Osteocyte (in vitro differentiated cells): Measurements from ENCODE around the gene CHRM5. TPM values are rescaled to one million over a fixed set of nuclear protein-coding genes. Genes with fewer than 3 reads are reported as not detected.

Experiments used
- DNase-seq: peaks from one replicate; pipeline ENCODE4 v3.0.0; 2021; ENCODE audit warnings: mixed read lengths; ENCODE audit not compliant: unreplicated experiment; ENCODE audit errors: extremely low spot score
- H3K27ac Mint-ChIP-seq: one replicate; pipeline ENCODE4 v1.8.0; 2021; ENCODE audit warnings: mild to moderate bottlenecking, mixed read lengths; ENCODE audit not compliant: unreplicated experiment
- H3K27me3 Mint-ChIP-seq: one replicate; pipeline ENCODE4 v1.8.0; 2021; ENCODE audit warnings: mixed read lengths; ENCODE audit not compliant: unreplicated experiment
- H3K36me3 Mint-ChIP-seq: one replicate; pipeline ENCODE4 v1.8.0; 2021; ENCODE audit warnings: mixed read lengths; ENCODE audit not compliant: unreplicated experiment
- H3K4me1 Mint-ChIP-seq: one replicate; pipeline ENCODE4 v1.8.0; 2021; ENCODE audit warnings: mixed read lengths; ENCODE audit not compliant: unreplicated experiment
- H3K4me3 Mint-ChIP-seq: one replicate; pipeline ENCODE4 v1.8.0; 2021; ENCODE audit warnings: mild to moderate bottlenecking, moderate library complexity, mixed read lengths; ENCODE audit not compliant: unreplicated experiment
- H3K9me3 Mint-ChIP-seq: one replicate; pipeline ENCODE4 v1.8.0; 2021; ENCODE audit warnings: mixed read lengths; ENCODE audit not compliant: unreplicated experiment
- CTCF ChIP-seq: fragments of 200-600 bp; sonication (generic); IDR thresholded peaks from 2 replicates; pipeline ENCODE4 v1.5.0; 2021; ENCODE audit warnings: antibody characterized with exemption, mild to moderate bottlenecking, moderate library complexity
- total RNA-seq: library from RNA; stranded (reverse); gene quantifications from 2 replicates; pipeline ENCODE4 v1.2.1, GENCODE V29; 2021

Gene CHRM5
- total RNA-seq, 1 donor from 2014 or later, result not detected

- no peak for DNase-seq
- TF ChIP-seq CTCF, result no peak
- no peaks in the 10 kb centered on the region for H3K36me3 Mint-ChIP-seq
- H3K4me3 Mint-ChIP-seq, result no peak overlapping the region
- H3K27ac Mint-ChIP-seq, result no peak overlapping the region
- peaks cover 4% of the 10 kb centered on the region for H3K4me1 Mint-ChIP-seq
- H3K27me3 Mint-ChIP-seq, result no peaks in the 10 kb centered on the region
- no peaks in the 10 kb centered on the region for H3K9me3 Mint-ChIP-seq
Measured at GRCh38 chr15:34065941-34066340, 97.6 kb downstream of the CHRM5 start.

- no peaks in the 10 kb centered on the region for H3K9me3 Mint-ChIP-seq
- TF ChIP-seq CTCF, result no peak
- no peak for DNase-seq
- H3K4me3 Mint-ChIP-seq, result no peak overlapping the region
- no peak overlapping the region for H3K27ac Mint-ChIP-seq
- H3K4me1 Mint-ChIP-seq, result no peaks in the 10 kb centered on the region
- no peaks in the 10 kb centered on the region for H3K36me3 Mint-ChIP-seq
- H3K27me3 Mint-ChIP-seq, result no peaks in the 10 kb centered on the region
Measured at GRCh38 chr15:34070003-34070402, 101.7 kb downstream of the CHRM5 start.

- Mint-ChIP-seq H3K4me3 (no peak overlapping the region), H3K36me3 (no peaks in the 10 kb centered on the region), H3K27ac (no peak overlapping the region), H3K4me1 (no peaks in the 10 kb centered on the region), H3K27me3 (no peaks in the 10 kb centered on the region), H3K9me3 (no peaks in the 10 kb centered on the region)
- no peak for TF ChIP-seq CTCF
- no peak for DNase-seq
Measured at GRCh38 chr15:34076785-34077184, 108.5 kb downstream of the CHRM5 start.

- peaks cover 6% of the 10 kb centered on the region for H3K36me3 Mint-ChIP-seq
- TF ChIP-seq CTCF, result no peak
- no peaks in the 10 kb centered on the region for H3K4me1 Mint-ChIP-seq
- H3K4me3 Mint-ChIP-seq, result no peak overlapping the region
- no peaks in the 10 kb centered on the region for H3K27me3 Mint-ChIP-seq
- H3K27ac Mint-ChIP-seq, result no peak overlapping the region
- no peak for DNase-seq
- no peaks in the 10 kb centered on the region for H3K9me3 Mint-ChIP-seq
Measured at GRCh38 chr15:34078900-34079299, 110.6 kb downstream of the CHRM5 start.

- Mint-ChIP-seq H3K9me3 (no peaks in the 10 kb centered on the region), H3K4me1 (no peaks in the 10 kb centered on the region), H3K36me3 (peaks cover 13% of the 10 kb centered on the region), H3K27ac (no peak overlapping the region), H3K4me3 (no peak overlapping the region), H3K27me3 (no peaks in the 10 kb centered on the region)
- TF ChIP-seq CTCF, result no peak
- no peak for DNase-seq
Measured at GRCh38 chr15:34079904-34080303, 111.6 kb downstream of the CHRM5 start.
